ENCODE results near the gene ANKRD35.

- TF ChIP-seq ZNF274 (IDR thresholded peaks at IDR 0.05; ENCODE audit: low read depth, low read length) (no peak), YY1 (IDR thresholded peaks at IDR 0.05; ENCODE audit: insufficient read depth, insufficient read length) (no peak), SUZ12 (IDR thresholded peaks at IDR 0.05; ENCODE audit: extremely low read depth, insufficient read depth, insufficient read length) (no peak)
Observed at GRCh38 chr1:145878724-145879123, 6.9 kb downstream of the ANKRD35 start.
